Measurements from ENCODE around the gene OAF.

The OAF gene

DNA sequence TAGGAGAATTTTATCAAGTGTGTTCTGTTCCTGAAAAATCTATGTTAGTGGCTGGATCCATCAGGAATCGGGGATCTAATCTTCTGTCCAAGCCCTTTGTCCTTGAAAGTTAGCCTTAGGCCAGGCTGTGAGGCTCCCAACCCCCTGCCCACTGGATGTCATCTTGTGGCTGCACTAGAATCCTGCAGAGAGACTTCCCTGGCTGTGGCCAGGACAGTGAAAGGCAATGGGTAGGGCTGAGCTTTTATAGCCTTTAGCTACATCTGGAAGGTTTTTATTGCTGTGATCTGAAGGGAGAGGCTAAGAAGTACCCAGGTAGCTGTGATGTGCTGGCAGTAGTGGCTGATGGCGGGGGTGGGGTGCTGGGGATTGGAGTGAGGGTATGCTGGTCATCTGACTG lies 2.1 kb downstream of the OAF start:
- no peak overlapping the region for H3K9ac ChIP-seq (ENCODE audit: low read length)
- no peaks in the 10 kb centered on the region for H3K36me3 ChIP-seq (ENCODE audit: control insufficient read depth, insufficient read depth, low read length)
- H3K27ac ChIP-seq (ENCODE audit: low read depth, low read length) = peak overlapping the region; percentile 24
- H3K4me1 ChIP-seq (ENCODE audit: control insufficient read depth, insufficient read depth, low read length) = peaks cover 3% of the 10 kb centered on the region
- H3K4me3 ChIP-seq (ENCODE audit: low read length) = peak overlapping the region; percentile 74
- H3K27me3 ChIP-seq (ENCODE audit: control insufficient read depth, insufficient read depth, low read length) = no peaks in the 10 kb centered on the region

DNA sequence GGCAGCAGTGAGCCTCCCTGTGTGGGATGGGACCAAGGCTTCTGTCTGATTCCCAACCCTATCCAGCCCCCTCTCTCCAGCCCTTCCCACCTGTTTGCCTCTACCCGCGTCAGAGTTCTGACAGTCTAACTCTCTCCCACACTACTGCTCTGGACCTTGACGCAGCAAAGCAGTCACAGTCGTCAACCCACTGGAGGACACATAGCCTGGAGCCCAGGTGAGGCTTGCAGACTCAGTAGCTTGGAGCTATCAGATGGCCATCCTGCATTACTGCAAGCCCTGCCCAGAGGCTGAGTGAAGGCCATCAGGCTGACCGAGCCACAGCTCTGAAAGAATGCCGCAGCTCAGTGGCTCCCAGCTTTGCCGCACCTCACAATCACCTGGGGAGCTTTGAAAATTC lies 3.7 kb downstream of the OAF start:
- H3K27ac ChIP-seq (ENCODE audit: low read depth, low read length) = no peak overlapping the region
- H3K27me3 ChIP-seq (ENCODE audit: control insufficient read depth, insufficient read depth, low read length) = no peaks in the 10 kb centered on the region
- H3K4me1 ChIP-seq (ENCODE audit: control insufficient read depth, insufficient read depth, low read length) = peaks cover 3% of the 10 kb centered on the region
- no peak overlapping the region for H3K9ac ChIP-seq (ENCODE audit: low read length)
- H3K36me3 ChIP-seq (ENCODE audit: control insufficient read depth, insufficient read depth, low read length) = no peaks in the 10 kb centered on the region
- no peak overlapping the region for H3K4me3 ChIP-seq (ENCODE audit: low read length)

DNA sequence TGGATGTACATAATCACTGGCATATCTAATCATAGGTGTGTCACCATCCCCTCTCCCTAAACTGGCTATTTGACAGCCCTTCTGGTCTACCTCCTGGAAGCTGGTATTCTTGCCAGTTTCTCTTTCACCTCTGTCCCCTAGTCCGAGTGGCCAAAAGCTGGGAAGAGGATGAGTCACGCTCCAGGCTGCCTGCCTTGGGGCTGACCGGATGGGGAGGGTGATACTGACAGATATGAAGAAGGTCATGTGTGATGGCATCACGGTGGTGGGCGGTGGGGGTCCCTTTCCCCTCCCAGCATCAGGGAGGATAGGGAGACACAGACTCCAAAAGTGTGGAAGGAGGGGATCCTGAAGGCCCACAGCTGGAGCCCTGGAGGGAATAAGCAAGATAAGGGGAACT lies 4.8 kb downstream of the OAF start:
- no peak overlapping the region for H3K9ac ChIP-seq (ENCODE audit: low read length)
- H3K27ac ChIP-seq (ENCODE audit: low read depth, low read length) = no peak overlapping the region
- H3K4me1 ChIP-seq (ENCODE audit: control insufficient read depth, insufficient read depth, low read length) = no peaks in the 10 kb centered on the region
- no peak overlapping the region for H3K4me3 ChIP-seq (ENCODE audit: low read length)
- no peaks in the 10 kb centered on the region for H3K36me3 ChIP-seq (ENCODE audit: control insufficient read depth, insufficient read depth, low read length)
- H3K27me3 ChIP-seq (ENCODE audit: control insufficient read depth, insufficient read depth, low read length) = no peaks in the 10 kb centered on the region

DNA sequence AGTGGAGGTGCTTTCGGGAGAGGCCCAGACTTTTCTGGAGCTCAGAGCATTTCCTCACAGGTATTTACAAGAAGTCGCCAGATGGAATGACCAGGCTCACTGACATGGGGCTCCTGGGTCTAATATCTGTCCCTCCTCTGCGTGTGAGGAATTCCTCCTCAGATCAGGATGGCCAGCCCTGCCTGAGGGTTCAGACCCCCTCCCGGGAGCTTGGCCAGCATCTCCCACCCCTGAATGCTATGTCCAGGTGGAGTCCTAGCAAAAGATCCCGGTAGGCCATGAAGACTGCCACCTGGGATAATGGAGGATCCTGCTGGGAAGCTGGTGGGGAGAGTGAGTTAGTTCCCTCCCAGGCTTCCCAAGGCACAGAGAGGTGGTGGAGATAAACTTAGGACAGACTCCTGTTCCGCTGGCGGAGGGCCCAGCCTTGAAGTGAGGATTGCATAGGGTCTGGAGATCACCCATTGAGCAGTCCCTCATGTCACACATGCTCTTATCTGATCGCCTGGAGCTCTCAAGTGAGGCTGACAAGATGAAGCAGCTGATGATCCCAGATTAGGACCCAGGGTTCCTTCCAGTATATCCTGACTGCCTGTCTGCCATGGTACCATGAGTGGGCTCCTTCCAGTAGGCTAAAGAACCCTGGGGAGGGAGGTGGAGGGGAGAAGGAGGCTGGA lies 5.7 kb downstream of the OAF start:
- no peak overlapping the region for H3K9ac ChIP-seq (ENCODE audit: low read length)
- no peaks in the 10 kb centered on the region for H3K4me1 ChIP-seq (ENCODE audit: control insufficient read depth, insufficient read depth, low read length)
- no peak overlapping the region for H3K4me3 ChIP-seq (ENCODE audit: low read length)
- no peaks in the 10 kb centered on the region for H3K36me3 ChIP-seq (ENCODE audit: control insufficient read depth, insufficient read depth, low read length)
- H3K27me3 ChIP-seq (ENCODE audit: control insufficient read depth, insufficient read depth, low read length) = no peaks in the 10 kb centered on the region
- no peak overlapping the region for H3K27ac ChIP-seq (ENCODE audit: low read depth, low read length)

DNA sequence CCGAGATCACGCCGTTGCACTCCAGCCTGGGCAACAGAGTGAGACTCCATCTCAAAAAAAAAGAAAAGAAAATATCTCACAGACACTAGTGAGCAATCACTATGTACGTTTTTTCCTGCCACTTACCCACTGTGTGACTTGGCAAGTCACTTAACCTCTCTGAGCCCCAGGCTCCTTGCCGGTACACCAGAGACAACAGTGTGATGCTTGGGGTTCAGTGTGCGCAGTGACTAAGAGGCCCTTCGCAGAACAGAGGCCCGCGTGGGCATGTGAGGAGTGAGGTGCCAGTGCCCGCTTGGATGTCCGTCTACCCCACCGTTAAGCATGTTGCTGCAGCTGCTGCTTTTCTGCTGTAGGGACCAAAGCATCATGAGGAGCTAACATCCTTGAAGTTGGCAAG lies 6.7 kb downstream of the OAF start:
- Histone ChIP-seq H3K36me3 (ENCODE audit: control insufficient read depth, insufficient read depth, low read length) (no peaks in the 10 kb centered on the region), H3K27ac (ENCODE audit: low read depth, low read length) (no peak overlapping the region), H3K4me3 (ENCODE audit: low read length) (no peak overlapping the region)

DNA sequence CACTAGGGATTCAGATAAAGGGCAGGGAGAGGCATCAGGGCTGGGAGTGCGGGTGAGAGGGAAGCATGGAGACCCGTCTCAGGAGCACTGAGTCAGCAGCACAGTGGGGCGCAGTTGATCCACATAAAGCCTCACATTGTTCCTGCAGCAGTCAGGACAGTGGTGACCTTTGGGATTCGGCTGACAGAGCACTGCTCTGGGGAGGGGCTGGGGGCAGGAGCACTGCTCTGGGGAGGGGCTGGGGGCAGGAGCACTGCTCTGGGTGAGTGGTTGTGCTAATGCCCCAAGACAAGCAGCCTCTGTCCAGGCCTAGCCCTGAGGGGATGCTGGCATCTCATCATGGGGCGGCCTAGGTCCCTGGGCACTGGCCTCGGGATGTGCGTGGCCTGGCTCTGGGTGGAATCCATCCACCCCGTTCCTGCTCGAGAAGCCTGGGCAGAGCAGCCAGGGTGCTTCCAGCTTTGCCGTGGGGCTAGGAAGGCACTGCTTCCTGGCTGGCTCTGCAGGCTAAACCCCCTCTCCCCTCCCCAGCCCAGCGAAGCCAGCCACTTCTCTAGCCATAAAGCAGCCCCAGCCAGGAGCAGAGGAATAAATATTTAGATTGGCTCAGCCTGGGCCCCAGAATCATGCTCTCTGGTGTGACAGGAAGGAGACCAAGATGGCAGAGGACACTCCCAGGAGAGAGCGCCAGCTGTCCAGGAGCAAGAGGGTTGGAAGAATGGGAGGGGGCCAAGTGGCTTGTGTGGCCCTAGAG lies 7.3 kb downstream of the OAF start:
- Histone ChIP-seq H3K27ac (ENCODE audit: low read depth, low read length) (peak overlapping the region; percentile 26), H3K4me1 (ENCODE audit: control insufficient read depth, insufficient read depth, low read length) (no peaks in the 10 kb centered on the region), H3K9ac (ENCODE audit: low read length) (no peak overlapping the region), H3K27me3 (ENCODE audit: control insufficient read depth, insufficient read depth, low read length) (no peaks in the 10 kb centered on the region), H3K36me3 (ENCODE audit: control insufficient read depth, insufficient read depth, low read length) (no peaks in the 10 kb centered on the region), H3K4me3 (ENCODE audit: low read length) (no peak overlapping the region)

More for the DNA sequence above, 6.7 kb downstream of the OAF start:
- no peaks in the 10 kb centered on the region for H3K27me3 ChIP-seq (ENCODE audit: control insufficient read depth, insufficient read depth, low read length)
- no peaks in the 10 kb centered on the region for H3K4me1 ChIP-seq (ENCODE audit: control insufficient read depth, insufficient read depth, low read length)
- no peak overlapping the region for H3K9ac ChIP-seq (ENCODE audit: low read length)

DNA sequence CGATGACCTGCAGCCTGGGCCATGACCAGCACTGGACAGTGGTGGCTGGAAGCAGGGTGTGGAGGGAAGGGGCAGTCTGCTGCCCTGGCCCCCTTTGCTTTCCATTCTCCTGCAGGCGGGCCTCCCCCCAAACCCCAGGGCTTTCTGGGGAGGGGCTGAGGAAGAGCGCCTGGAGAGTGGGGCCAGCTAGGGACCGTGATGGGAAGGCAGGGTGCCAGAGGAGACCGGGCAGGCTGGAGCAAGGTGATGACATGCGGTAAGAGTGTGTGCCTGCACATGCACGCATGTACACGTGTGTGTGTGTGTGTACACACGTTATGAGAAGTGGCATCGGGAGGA lies 7.8 kb downstream of the OAF start:
- no peaks in the 10 kb centered on the region for H3K36me3 ChIP-seq (ENCODE audit: control insufficient read depth, insufficient read depth, low read length)
- H3K4me1 ChIP-seq (ENCODE audit: control insufficient read depth, insufficient read depth, low read length) = no peaks in the 10 kb centered on the region
- no peak overlapping the region for H3K4me3 ChIP-seq (ENCODE audit: low read length)
- no peak overlapping the region for H3K27ac ChIP-seq (ENCODE audit: low read depth, low read length)
- H3K27me3 ChIP-seq (ENCODE audit: control insufficient read depth, insufficient read depth, low read length) = no peaks in the 10 kb centered on the region
- H3K9ac ChIP-seq (ENCODE audit: low read length) = no peak overlapping the region

DNA sequence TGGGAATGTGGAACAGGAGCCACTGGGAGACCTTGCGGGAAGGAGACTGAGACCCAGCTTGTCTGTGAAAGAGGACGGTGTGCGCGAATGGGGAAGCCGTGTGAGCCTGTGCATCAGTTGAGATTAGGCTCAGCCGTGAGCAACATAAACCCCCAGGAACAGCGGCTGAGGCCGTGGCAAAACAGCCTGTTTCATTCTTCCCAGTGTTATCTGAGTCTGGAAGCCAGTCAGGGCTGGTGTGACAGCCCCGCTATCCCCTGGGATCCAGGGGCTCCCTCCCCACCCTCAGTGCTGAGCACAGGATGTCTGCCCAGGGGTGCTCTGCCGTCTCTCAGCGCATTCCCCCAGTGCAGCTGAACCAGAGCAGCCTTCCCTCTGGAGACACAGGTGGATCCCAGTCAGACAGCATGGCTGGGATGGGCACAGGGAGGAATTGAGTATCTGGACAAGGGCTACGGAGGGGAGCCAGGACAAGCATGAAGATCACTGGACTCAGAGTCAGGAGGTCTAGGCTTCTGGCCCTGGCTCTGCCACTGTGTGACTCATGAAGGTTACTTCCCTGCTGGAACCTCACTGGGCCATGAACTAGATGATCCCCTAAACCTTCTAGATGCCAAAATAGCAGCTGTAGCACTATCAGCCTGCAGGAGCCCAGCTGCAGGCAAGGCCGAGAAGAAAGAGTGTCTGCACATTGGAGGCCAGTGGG lies 8.6 kb downstream of the OAF start:
- Histone ChIP-seq H3K36me3 (ENCODE audit: control insufficient read depth, insufficient read depth, low read length) (no peaks in the 10 kb centered on the region), H3K9ac (ENCODE audit: low read length) (no peak overlapping the region), H3K27me3 (ENCODE audit: control insufficient read depth, insufficient read depth, low read length) (no peaks in the 10 kb centered on the region), H3K4me3 (ENCODE audit: low read length) (no peak overlapping the region), H3K4me1 (ENCODE audit: control insufficient read depth, insufficient read depth, low read length) (no peaks in the 10 kb centered on the region), H3K27ac (ENCODE audit: low read depth, low read length) (no peak overlapping the region)

DNA sequence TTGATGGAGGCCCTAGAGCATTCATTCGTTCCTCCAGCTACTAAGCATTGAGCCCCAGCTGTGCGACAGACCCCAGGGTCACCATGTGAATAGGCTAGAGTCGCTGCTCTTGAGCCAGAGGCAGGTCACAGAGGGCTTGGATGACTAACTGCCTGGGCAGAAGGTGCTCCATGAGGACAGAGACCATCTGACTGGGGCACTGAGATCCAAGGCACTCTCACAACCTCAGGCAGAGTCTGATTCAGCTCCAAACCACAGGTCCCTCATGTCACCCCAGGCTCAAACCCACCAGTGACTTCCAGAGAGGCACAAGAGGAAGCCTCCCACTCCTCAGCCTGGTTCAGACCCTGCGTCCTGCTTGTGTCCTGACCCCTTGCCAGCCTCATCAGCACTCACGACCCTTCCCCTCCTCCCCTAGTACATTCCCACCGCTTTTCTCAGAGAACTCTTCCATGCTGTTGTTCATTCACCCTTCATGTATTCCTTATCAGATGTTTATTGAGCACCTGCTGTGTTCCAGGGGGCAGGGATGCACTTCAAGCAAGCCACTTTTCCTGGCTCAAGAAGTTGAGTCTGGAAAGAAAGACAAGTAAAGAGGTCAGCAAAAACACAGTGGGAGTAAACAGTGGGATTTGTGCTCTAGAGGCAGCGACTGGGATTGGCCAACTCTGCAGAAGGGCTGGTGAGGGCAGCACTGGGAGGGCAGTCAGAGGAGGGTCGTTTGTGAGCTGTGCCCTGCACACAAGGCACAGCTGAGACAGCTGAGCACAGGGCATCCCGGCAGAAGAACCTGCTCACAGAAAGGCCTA lies 9.3 kb downstream of the OAF start:
- Histone ChIP-seq H3K4me1 (ENCODE audit: control insufficient read depth, insufficient read depth, low read length) (no peaks in the 10 kb centered on the region), H3K4me3 (ENCODE audit: low read length) (no peak overlapping the region), H3K27ac (ENCODE audit: low read depth, low read length) (no peak overlapping the region), H3K9ac (ENCODE audit: low read length) (no peak overlapping the region), H3K36me3 (ENCODE audit: control insufficient read depth, insufficient read depth, low read length) (no peaks in the 10 kb centered on the region), H3K27me3 (ENCODE audit: control insufficient read depth, insufficient read depth, low read length) (no peaks in the 10 kb centered on the region)

DNA sequence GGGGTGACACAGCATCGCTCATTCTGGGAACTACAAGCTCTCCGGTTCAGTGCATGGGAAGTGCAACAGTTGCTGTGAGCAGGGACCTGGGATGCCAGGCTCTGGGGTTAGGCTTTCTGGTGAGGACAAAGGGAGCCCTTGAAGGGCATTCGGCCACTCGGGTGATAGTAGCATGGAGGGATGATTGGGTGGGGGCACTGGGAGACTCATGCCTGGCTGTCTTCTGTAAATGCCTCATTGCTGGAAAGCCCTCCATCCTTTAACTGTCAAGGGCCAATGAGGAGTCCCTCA lies 9.9 kb downstream of the OAF start:
- no peaks in the 10 kb centered on the region for H3K4me1 ChIP-seq (ENCODE audit: control insufficient read depth, insufficient read depth, low read length)
- H3K27ac ChIP-seq (ENCODE audit: low read depth, low read length) = no peak overlapping the region
- no peaks in the 10 kb centered on the region for H3K36me3 ChIP-seq (ENCODE audit: control insufficient read depth, insufficient read depth, low read length)
- H3K27me3 ChIP-seq (ENCODE audit: control insufficient read depth, insufficient read depth, low read length) = no peaks in the 10 kb centered on the region
- H3K9ac ChIP-seq (ENCODE audit: low read length) = no peak overlapping the region
- H3K4me3 ChIP-seq (ENCODE audit: low read length) = no peak overlapping the region

DNA sequence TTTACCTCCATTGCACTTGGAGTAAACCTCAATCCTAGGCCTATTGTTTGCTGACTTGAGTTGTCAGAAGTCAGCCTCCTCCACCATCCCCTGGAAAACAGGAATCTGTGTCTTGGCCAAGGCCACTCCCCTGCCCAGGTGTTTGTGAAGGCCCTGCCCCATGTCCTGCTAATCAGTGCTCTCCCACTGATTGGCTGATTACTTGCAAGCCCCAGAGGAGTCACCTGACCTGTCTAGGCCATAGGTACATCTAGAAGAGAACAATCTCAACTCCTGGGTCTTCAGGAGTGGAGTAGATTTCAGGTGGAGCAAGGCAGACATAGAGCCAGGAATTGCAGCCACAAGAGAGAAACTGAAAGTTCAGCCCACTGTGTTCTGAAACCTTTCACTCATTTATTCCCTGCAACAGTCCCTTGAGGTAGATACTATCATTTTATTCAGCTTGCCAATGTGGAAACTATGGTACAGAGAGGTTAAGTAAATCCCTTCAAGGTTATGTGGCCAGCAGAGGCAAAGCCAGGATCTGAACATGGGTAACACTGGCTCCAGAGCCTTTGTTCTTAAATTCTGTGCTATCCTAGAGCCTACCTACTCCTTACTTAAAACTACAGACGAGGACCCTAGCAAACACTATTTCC lies 10.4 kb downstream of the OAF start:
- Histone ChIP-seq H3K27me3 (ENCODE audit: control insufficient read depth, insufficient read depth, low read length) (no peaks in the 10 kb centered on the region), H3K36me3 (ENCODE audit: control insufficient read depth, insufficient read depth, low read length) (no peaks in the 10 kb centered on the region), H3K9ac (ENCODE audit: low read length) (no peak overlapping the region), H3K4me3 (ENCODE audit: low read length) (no peak overlapping the region), H3K27ac (ENCODE audit: low read depth, low read length) (no peak overlapping the region), H3K4me1 (ENCODE audit: control insufficient read depth, insufficient read depth, low read length) (no peaks in the 10 kb centered on the region)

DNA sequence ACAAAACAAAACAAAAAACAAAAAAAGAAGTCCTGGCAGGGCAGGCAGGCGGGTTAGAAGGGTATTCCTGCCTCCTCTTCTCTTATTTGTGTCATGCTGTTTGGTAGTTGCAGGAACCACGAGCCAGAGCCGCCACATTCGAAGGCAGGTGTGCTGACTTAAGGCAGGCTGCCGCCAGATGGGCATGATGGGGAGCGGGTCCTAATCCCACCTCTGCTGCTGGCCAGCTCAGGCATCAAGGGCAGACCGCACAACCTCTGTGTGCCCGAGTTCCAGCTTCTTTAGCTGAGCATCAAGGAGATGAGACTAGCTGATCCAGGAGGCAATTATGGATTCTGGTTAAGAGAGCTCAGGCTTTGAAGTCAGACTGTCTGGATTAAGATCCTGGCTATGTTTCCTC lies 12.1 kb downstream of the OAF start:
- Histone ChIP-seq H3K9ac (ENCODE audit: low read length) (no peak overlapping the region), H3K27ac (ENCODE audit: low read depth, low read length) (no peak overlapping the region), H3K36me3 (ENCODE audit: control insufficient read depth, insufficient read depth, low read length) (no peaks in the 10 kb centered on the region), H3K27me3 (ENCODE audit: control insufficient read depth, insufficient read depth, low read length) (no peaks in the 10 kb centered on the region), H3K4me1 (ENCODE audit: control insufficient read depth, insufficient read depth, low read length) (no peaks in the 10 kb centered on the region), H3K4me3 (ENCODE audit: low read length) (no peak overlapping the region)

All from rectal smooth muscle tissue (tissue), 1 donor.